Pons (tissue), 1 donor: ENCODE data around the gene PSMA8.
"Not testable (repeated sequence)": the region's sequence is repeated elsewhere in the genome, so short reads cannot be mapped to it uniquely, and the experiment has no call there.

Experiments
- DNase-seq: peaks from one replicate; pipeline ENCODE4 v3.0.0-alpha.2; 2016; ENCODE audit warnings: low spot score

The PSMA8 gene

GRCh38 chr18:26233208-26233607 lies 99.5 kb downstream of the PSMA8 start:
- no peak for DNase-seq

- not testable (repeated sequence) for DNase-seq
Observed at GRCh38 chr18:26237363-26237762, 103.7 kb downstream of the PSMA8 start.

- not testable (repeated sequence) for DNase-seq
Observed at GRCh38 chr18:26238718-26239117, 105.0 kb downstream of the PSMA8 start.

GRCh38 chr18:26242392-26242791 lies 108.7 kb downstream of the PSMA8 start:
- not testable (repeated sequence) for DNase-seq
